Prostate gland (tissue), 2 donors: ENCODE data around the gene DSCAML1.

Experiments
- CTCF ChIP-seq, 4 experiments: fragments of 200-600 bp in 2 of 4; fragments of 450-650 bp in 2 of 4; sonication (generic) in 2 of 4; IDR thresholded peaks; 1 replicate in 3 of 4; 2 replicates in 1 of 4; pipeline ENCODE4 v1.5.1; 2016 to 2019; ENCODE audit warnings: antibody characterized with exemption in 4 of 4, mild to moderate bottlenecking in 2 of 4, moderate library complexity in 2 of 4
- POLR2A ChIP-seq: fragments of 450-650 bp; IDR thresholded peaks from one replicate; pipeline ENCODE4 v1.6.1; 2016; ENCODE audit warnings: antibody characterized with exemption, mild to moderate bottlenecking
- POLR2AphosphoS5 ChIP-seq: sonication (generic); formaldehyde crosslinking; IDR thresholded peaks from one replicate; pipeline ENCODE4 v1.6.1; 2017; ENCODE audit warnings: antibody characterized with exemption

DNA sequence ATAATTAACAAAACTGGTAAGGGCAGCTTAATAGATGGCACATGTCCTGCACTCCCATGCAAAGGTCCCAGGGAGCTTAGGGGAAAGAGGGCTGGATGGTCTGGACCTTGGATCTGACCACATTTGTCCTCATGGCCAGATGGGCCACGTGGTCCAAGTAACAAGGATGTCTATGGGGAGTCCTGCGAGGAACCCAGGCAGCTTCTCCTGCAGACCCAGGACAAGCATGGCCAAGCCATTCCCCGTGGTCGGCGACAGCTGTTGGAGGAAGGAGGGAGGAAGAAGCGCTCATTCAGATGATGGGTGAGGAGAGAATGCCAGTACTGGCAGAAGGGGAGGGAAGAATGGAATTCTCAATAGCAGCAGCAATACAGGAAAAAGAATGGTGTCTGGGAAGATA, 109.2 kb downstream of the DSCAML1 start:
- TF ChIP-seq CTCF (IDR thresholded peaks at IDR 0.05) (no peak), POLR2A (no peak), POLR2AphosphoS5 (no peak)
